GM18868 (cell line): ENCODE results near the gene CCDC137.

Experiments used
- ATAC-seq: cut with Tn5 transposase; IDR thresholded peaks from one replicate; pipeline ENCODE4 v1.9.1; 2021; ENCODE audit warnings: mild to moderate bottlenecking, moderate library complexity; ENCODE audit not compliant: unreplicated experiment

CCDC137 gene

DNA sequence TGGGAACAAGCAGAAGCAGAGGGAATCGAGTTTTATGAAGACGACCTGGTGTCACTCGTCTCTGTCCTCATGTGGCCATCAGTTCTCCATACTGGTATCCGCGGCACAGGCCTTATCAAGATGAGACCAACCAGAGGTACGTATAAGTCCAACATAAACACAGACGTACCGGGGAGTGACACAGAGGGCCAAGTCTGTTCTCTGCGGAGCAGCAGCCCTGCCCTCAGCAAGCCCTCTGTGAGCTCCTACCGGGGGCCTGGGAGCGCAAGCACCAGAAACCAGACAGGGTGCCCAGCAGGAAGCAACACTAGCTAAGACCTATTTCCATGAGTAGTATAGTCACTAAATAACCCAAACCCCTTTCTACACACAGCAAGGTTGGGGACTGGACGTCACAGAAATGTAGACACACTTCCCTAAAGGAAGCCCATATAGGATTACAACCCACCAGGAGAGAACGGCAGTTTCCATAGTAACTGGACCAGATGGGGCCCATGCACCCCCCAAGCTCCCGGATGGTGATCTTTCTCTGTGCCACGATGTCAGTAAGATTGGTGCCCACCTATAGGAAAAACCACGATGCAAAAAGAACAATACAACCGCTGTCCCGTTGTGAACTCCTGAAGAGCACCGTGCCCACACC, 16.1 kb downstream of the CCDC137 start:
- ATAC-seq = no peak

DNA sequence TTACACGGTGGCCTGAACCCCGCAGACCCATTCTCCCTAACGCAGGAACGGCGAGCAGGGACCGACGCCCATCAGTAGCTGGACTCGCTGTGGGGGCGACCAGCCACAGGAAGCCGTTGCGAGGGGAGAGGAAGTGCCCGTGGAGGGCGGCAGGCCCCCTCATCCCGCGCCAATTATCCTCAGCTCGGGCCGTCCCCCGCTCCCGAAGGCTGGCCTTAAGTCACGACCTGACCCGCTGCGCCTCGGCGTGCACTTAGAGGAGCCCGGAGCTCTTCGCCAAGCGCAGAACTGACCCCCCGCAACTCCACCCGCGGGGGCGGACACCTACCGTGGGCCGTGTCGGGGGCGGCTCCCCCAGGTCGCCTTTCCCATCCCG, 16.7 kb downstream of the CCDC137 start:
- ATAC-seq = peak; percentile 5

DNA sequence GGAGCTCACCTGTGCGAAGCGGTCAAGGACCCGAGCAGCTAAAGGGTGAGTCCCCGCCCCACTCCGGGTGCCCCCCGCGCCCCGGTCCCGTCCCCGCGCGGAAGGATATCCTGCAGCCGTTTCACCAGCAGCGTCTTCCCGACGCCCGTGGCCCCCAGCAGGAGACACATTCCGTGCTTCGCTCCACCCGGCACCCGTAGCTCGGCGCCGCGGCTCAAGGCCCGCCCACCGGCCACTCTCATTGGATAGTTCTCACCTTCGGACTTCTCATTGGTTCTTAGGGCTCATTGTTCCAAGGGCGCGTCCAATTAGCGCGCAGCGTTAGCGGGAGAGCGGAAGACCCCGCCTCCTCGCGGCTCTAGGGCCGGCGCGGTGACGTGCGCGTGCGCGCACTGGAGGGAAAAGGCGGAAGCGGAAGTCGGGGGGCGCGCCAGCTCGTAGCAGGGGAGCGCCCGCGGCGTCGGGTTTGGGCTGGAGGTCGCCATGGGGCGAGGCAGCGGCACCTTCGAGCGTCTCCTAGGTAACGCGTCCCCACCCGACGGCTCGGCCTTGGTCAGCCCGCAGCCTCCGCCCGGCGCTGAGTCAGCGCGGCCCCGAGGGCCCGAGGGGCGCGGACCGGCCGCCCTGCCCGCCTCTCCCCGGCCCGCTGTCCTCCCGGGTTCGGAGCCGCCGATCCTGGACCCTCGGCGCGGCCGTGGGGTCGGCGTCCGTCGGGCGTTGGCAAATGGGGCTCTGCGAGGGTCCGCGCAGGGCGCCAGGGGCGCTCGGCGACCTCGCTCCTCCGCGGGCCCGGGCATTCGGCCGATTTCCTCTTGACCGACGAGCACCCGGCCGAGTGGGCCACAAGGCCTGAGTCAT, 17.3 kb downstream of the CCDC137 start, which contains the start of the genes ARL16 and HGS:
ARL16 (minus strand) TSS at position 214 of the 858 bp plus-strand sequence; CDS start at position 170, 44 bp downstream.
HGS (plus strand) TSS at position 428 of the 858 bp plus-strand sequence; CDS start at position 484, 56 bp downstream.
- ATAC-seq = peak; percentile 94

DNA sequence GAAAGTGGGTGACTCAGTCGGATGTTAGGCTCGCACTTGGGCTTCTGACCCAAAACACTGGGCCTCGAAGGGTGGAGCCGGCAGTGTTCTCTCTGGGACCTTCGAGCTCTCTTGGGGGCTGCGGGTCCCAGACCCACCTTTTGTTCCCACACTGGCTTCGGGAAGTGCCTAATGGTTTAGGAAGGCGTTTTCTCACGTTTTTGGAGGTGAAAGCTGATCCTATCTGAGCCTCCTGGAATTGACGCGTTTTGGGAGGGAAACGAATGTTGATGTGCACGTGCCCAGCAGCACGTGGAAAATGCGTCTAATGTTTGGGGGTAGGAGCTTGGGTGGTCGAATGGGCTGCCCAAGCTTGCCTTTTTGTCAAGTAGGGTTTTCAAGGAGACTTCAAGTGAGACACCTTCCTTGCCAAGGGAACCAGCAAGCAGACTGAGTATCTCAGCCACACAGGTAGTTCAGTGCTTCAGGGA, 17.9 kb downstream of the CCDC137 start:
- no peak for ATAC-seq

- no peak for ATAC-seq
These were observed 18.6 kb downstream of the CCDC137 start for GRCh38 chr17:81685108-81685507.

- no peak for ATAC-seq
These were observed 20.1 kb downstream of the CCDC137 start for GRCh38 chr17:81686614-81687013.

DNA sequence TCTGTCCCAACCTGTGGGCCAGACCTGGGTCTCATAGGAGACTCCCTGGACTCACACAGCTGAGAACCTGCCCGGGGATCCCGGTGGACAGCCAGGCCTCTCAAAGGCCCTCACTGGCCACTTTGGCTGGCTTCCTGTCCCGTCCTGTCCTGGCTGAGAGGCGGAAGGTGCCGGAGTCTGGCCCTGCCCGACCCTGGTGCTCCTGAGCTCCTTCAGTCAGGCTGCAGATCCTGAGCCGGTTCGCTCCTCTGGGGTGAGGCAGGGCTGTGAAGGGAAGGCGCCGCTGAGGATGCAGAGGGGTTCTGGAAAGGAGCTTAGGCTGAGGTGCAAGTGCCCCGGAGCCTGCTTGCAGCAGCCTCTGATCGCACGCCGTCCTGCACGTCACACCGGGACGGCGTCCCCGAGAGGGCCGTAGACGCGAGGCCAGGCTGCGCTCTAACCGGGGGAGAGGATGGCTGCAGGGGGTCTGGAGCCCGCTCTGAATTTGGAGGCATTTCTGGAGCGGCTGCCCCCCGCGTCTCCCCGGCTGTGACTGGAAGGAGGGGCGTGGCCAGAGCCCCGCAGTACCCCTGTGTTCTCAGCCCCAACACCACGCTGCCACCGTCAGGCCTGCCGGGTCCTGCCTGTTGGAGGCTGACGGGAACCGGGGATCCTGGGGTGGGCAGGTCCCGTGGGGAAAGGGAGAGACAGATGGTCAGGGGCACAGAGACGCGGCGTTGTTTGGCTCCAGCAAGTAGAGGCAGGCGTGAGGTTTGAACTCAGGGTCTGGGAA, 21.4 kb downstream of the CCDC137 start:
- ATAC-seq = no peak

DNA sequence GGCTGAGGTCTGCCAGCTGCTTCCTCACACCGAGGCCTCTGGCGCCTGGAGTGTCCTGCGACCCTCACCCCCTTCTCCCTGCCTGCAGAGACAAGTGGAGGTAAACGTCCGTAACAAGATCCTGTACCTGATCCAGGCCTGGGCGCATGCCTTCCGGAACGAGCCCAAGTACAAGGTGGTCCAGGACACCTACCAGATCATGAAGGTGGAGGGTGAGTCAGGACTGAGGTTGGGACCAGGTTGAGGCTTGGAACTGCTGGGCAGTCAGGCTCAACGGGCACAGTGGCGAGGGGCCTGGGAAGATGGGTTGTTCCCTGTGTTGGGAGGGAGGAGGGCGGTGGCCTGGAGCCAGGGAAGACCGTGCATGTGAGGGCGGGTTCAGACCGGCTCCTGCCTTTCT, 22.1 kb downstream of the CCDC137 start:
- no peak for ATAC-seq

DNA sequence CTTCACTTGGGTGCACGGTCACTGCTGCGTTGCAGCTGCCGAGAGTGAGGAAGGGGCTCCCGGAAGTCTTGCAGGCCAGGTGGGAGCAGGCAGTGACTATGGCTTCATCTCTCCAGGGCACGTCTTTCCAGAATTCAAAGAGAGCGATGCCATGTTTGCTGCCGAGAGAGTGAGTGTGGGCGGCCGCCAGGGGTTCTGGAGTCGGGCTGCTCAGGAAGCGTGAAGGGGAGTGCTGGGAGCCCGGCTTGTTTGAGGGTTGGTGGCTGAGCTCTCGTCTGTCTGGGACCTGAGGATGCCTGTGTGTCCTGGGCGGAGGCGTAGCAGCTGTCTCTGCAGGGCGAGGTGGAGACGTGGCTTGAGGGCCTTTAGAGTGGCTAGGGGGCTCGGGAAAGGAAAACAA, 23.5 kb downstream of the CCDC137 start:
- no peak for ATAC-seq

GRCh38 chr17:81690549-81690948, 24.0 kb downstream of the CCDC137 start:
- ATAC-seq = no peak

DNA sequence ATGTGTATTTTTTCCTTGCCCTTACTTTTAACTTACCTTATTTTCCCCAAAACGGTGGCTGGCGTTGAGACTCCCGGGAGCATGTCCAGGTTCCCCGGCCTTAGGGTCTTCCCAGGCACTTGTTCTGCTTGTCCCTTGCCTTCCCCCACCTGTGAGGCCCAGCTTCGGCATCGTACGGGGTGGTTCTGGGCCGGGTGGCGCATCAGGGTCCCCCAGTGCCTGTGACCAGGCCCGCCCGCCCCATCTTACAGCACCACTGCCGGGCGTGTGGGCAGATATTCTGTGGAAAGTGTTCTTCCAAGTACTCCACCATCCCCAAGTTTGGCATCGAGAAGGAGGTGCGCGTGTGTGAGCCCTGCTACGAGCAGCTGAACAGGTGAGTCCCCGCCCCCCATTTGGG, 24.7 kb downstream of the CCDC137 start:
- ATAC-seq = no peak

- no peak for ATAC-seq
These were observed 25.1 kb downstream of the CCDC137 start for GRCh38 chr17:81691608-81692007.

DNA sequence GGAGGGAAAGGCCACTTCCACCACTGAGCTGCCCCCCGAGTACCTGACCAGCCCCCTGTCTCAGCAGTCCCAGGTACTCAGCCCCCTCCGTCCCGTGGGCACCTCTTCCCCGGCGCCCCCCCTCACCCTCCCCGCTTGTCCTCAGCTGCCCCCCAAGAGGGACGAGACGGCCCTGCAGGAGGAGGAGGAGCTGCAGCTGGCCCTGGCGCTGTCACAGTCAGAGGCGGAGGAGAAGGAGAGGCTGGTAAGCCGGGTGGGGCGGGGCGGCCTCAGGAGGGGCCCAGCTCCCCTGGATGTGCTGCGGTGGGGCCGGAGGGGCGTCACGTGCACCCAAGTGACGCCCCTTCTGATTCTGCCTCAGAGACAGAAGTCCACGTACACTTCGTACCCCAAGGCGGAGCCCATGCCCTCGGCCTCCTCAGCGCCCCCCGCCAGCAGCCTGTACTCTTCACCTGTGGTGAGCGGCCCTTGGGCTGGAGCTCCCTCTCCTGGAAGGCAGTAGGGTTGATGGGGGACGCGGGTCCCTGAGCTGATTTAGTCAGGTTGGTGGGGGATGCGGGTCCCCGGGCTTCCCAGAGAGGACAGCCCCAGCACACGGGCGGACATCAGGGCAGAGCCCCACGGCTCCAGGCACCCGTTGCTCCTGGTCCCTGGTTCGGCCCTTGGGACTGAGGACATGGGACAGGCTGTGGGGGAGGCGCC, 27.1 kb downstream of the CCDC137 start:
- no peak for ATAC-seq

- no peak for ATAC-seq
These were observed 28.3 kb downstream of the CCDC137 start for GRCh38 chr17:81694810-81695209.

GRCh38 chr17:81695211-81695610, 28.7 kb downstream of the CCDC137 start:
- no peak for ATAC-seq

DNA sequence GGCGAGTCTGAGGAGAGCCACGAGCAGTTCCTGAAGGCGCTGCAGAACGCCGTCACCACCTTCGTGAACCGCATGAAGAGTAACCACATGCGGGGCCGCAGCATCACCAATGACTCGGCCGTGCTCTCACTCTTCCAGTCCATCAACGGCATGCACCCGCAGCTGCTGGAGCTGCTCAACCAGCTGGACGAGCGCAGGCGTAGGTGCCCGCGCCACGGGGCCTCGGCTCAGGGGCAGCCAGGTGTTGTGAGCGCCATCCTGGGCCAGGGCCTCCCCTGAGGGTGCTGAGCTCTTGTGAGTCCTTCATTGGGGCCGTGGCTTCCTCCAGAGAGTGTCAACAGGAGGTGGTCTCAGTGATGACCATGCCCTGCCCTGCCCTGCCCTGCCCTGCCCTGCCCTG, 29.3 kb downstream of the CCDC137 start:
- no peak for ATAC-seq

GRCh38 chr17:81696218-81696941, 29.8 kb downstream of the CCDC137 start:
- no peak for ATAC-seq

DNA sequence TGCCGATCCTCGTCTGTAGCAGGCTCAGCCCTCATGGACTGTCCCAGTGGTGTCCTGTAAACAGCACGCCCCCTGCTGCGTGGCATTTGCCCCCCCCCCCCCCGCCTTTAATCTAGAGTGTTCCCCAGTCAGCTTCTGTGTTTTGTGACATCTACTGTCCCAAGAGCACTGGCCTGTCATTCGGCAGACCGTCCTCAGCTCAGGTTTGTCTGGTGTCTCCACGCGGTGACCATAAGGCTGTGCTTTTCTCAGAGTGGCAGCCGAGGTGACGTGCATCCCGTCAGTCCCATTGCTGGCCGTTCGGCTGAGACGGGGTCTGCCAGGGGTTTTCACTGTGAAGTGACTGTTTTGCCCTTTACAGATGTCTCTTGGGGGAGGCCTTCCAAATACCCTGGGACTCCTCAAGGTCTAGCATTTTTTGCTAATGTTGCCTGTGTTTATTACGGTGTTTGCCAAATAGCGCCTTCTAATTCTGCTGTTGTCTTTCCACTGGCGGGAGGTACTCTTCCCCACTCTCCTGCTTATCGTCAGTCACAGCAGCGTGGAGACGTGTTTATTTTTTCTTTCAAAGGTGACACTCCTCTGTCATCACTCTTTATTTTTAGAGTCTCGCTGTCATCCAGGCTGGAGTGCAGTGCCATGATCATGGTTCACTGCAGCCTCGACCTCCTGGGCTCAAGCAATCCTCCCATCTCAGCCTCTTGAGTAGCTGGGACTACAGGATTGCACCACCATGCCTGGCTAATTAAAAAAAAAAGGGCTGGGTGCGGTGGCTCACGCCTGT, 30.9 kb downstream of the CCDC137 start:
- no peak for ATAC-seq
